Dermis blood vessel endothelial cell (primary cell): ENCODE data around the gene CNIH2. TPM values are rescaled to one million over a fixed set of nuclear protein-coding genes. Genes with fewer than 3 reads are reported as not detected.

ENCODE experiments used
- DNase-seq: peaks from one replicate; pipeline ENCODE4 v3.0.0; 2010
- total RNA-seq: library from RNA; depleted of rRNA; stranded (reverse); fragments of >200 nt; gene quantifications from 2 replicates; pipeline ENCODE4 v1.2.3, GENCODE V29; 2014

Gene CNIH2
- total RNA-seq, 1 donor from 2014 or later, result not detected

GRCh38 chr11:66333220-66333877 is 55.4 kb downstream of the CNIH2 start:
- DNase-seq, result no peak

Other genes with a start within 250 kb of the CNIH2 start
- gene GAL3ST3, start 229.0 kb upstream of the CNIH2 start, total RNA-seq, result 0.60 and 1.4 TPM in 2 replicates
- 116 and 141 TPM in 2 replicates for gene SF3B2, start 225.8 kb upstream of the CNIH2 start, total RNA-seq
- 28.2 and 52.7 TPM in 2 replicates for gene PACS1, start 207.9 kb upstream of the CNIH2 start, total RNA-seq
- gene KLC2, start 20.5 kb upstream of the CNIH2 start, total RNA-seq, result 18.0 and 18.5 TPM in 2 replicates
- gene RAB1B, start 9.5 kb upstream of the CNIH2 start, total RNA-seq, result 77.8 and 196 TPM in 2 replicates
- gene YIF1A, start 11.0 kb downstream of the CNIH2 start, total RNA-seq, result 111 and 159 TPM in 2 replicates
- not detected in 2 replicates for gene TMEM151A, start 13.7 kb downstream of the CNIH2 start, total RNA-seq
- 0.23 and 0.68 TPM in 2 replicates for gene CD248, start 38.9 kb downstream of the CNIH2 start, total RNA-seq
- 4.8 and 6.7 TPM in 2 replicates for gene RIN1, start 58.3 kb downstream of the CNIH2 start, total RNA-seq
- gene BRMS1, start 66.9 kb downstream of the CNIH2 start, total RNA-seq, result 65.7 and 71.8 TPM in 2 replicates
- gene B4GAT1, start 69.5 kb downstream of the CNIH2 start, total RNA-seq, result 25.8 and 28.1 TPM in 2 replicates
- gene SLC29A2, start 93.6 kb downstream of the CNIH2 start, total RNA-seq, result 1.2 and 2.3 TPM in 2 replicates
- gene NPAS4, start 142.9 kb downstream of the CNIH2 start, total RNA-seq, result not detected in 2 replicates
- gene MRPL11, start 160.7 kb downstream of the CNIH2 start, total RNA-seq, result 40.7 and 61.1 TPM in 2 replicates
- 3.7 and 4.9 TPM in 2 replicates for gene PELI3, start 188.7 kb downstream of the CNIH2 start, total RNA-seq
- gene DPP3, start 202.3 kb downstream of the CNIH2 start, total RNA-seq, result 50.5 and 71.7 TPM in 2 replicates
- gene BBS1, start 232.5 kb downstream of the CNIH2 start, total RNA-seq, result 28.6 and 36.8 TPM in 2 replicates